Immature natural killer cell (primary cell): ENCODE measurements around the gene ADGRD1. TPM values are rescaled to one million over a fixed set of nuclear protein-coding genes. Genes with fewer than 3 reads are reported as not detected.
"Not testable (repeated sequence)": the region's sequence is repeated elsewhere in the genome, so short reads cannot be mapped to it uniquely, and the experiment has no call there.

Experiments
- DNase-seq, 3 donors: peaks; one replicate each; pipeline ENCODE4 v3.0.0; 2022; ENCODE audit warnings: mixed read lengths in 1 of 3
- H3K27ac Mint-ChIP-seq, 6 donors: one replicate each; pipeline ENCODE4 v1.8.0; 2020; ENCODE audit warnings: mixed read lengths in 6 of 6, mild to moderate bottlenecking in 5 of 6, inconsistent platforms in 4 of 6, moderate library complexity in 3 of 6
- H3K27me3 Mint-ChIP-seq, 3 donors: one replicate each; pipeline ENCODE4 v1.8.0; 2020 to 2021; ENCODE audit warnings: low read depth in 3 of 3, mild to moderate bottlenecking in 3 of 3, mixed read lengths in 3 of 3, moderate library complexity in 3 of 3, inconsistent platforms in 1 of 3
- H3K36me3 Mint-ChIP-seq, 3 donors: one replicate each; pipeline ENCODE4 v1.8.0; 2020; ENCODE audit warnings: mixed read lengths in 3 of 3, inconsistent platforms in 2 of 3, mild to moderate bottlenecking in 2 of 3
- H3K4me1 Mint-ChIP-seq, 2 donors: one replicate each; pipeline ENCODE4 v1.8.0; 2020; ENCODE audit warnings: inconsistent platforms in 2 of 2, mild to moderate bottlenecking in 2 of 2, mixed read lengths in 2 of 2, moderate library complexity in 1 of 2
- H3K4me3 Mint-ChIP-seq, 5 donors: one replicate each; pipeline ENCODE4 v1.8.0; 2020; ENCODE audit warnings: mild to moderate bottlenecking in 5 of 5, mixed read lengths in 5 of 5, inconsistent platforms in 3 of 5, moderate library complexity in 3 of 5
- H3K9me3 Mint-ChIP-seq, 6 donors: one replicate each; pipeline ENCODE4 v1.8.0; 2020; ENCODE audit warnings: mild to moderate bottlenecking in 6 of 6, mixed read lengths in 6 of 6, inconsistent platforms in 4 of 6, moderate library complexity in 3 of 6
- polyA plus RNA-seq, 3 donors: library from polyadenylated mRNA; unstranded; fragments of 300-500 nt; fragmentation: Illumina TruSeq; gene quantifications; one replicate each; pipeline ENCODE4 v1.2.3, GENCODE V29; 2021

Gene ADGRD1
- polyA plus RNA-seq, 3 donors from 2014 or later: not detected

DNA sequence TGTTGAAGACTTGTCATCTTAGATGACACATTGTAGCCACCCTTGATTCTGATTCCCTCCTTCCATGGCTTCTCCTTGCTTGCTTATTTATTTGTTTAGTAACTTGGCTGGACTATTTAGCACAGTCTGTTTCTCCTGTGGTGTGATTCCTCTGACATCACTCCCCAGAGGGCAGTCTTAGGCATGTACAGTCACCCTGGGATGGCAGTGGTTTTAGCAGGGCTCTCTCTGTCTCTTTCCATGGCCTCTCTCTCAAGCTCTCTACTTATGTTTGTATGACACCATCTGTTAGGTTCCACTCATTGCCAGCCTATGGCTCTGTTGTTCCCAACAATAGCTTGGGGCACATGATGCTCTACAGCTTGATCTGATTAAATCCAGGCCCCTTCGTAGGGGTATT, 158.3 kb downstream of the ADGRD1 start:
- Mint-ChIP-seq H3K9me3 (no peaks in the 10 kb centered on the region), H3K36me3 (no peaks in the 10 kb centered on the region), H3K27ac (no peak overlapping the region), H3K4me1 (no peaks in the 10 kb centered on the region), H3K4me3 (no peak overlapping the region), H3K27me3 (peaks cover 0 to 7% (median 4%) of the 10 kb centered on the region in 3 donors)
- no peak for DNase-seq

DNA sequence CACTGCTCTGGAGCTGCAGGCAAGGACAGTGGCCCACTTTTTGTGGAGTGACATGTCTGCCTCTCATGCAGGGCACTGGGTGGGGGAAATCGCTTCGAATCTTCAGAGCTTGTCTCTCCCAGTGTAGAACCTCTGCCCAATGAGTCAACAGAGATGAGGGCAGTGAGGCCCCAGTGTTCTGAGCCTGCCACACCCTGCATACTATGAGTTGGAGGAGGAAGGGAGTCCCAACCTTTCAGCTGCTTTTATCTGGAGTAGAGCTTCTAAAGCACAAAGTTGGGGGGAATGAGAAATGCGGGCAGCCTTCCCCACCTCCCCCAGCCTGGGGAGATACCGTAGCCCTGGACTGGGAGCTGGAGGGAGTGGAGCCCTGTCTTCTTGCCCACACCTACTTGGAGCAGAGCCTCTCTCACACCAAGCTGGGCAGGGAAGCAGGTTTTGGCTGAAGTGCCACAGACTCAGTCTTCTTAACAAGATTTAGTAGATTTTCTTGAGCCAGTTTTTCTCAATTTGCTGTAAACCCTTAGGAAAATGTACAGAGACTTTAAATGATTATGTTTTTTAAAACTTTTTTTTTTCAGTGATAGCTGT, 159.1 kb downstream of the ADGRD1 start:
- H3K27me3 Mint-ChIP-seq: peaks cover 0 to 7% (median 4%) of the 10 kb centered on the region in 3 donors
- no peak overlapping the region for H3K27ac Mint-ChIP-seq
- no peaks in the 10 kb centered on the region for H3K36me3 Mint-ChIP-seq
- H3K4me1 Mint-ChIP-seq: no peaks in the 10 kb centered on the region
- DNase-seq: no peak
- H3K9me3 Mint-ChIP-seq: no peaks in the 10 kb centered on the region
- no peak overlapping the region for H3K4me3 Mint-ChIP-seq

DNA sequence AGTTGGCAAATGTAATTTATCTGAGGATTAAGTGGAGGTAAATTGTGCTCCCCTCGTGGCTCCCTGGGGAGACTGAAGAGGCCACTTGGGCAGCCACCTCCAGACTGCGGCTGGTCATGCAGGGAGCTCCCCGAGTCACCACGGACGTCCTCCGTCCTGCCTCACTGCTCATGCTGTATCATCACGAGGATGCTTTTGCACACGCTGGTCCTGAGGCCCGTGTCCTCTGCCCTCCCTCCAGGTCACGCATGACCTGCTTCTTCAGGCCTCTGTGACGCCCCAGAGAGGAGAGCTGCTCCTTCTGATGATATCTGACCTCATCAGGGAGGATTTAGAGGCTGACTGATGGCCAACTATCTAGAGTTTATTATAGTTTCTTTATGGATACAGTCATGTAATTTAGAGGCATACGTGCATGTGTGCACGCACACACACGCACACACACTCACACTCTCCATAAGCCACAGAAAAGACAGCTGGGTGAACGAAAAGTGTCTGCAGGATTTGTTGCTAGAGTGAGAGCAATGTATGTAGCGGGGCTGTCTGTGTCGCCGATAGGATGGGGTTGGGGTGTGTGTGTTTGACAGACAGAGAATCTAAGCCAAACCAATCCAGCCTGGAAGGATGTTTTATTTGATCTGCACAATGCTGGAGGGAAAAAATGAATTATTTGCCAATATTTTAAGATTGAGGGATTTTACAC, 160.0 kb downstream of the ADGRD1 start:
- no peak overlapping the region for H3K27ac Mint-ChIP-seq

DNA sequence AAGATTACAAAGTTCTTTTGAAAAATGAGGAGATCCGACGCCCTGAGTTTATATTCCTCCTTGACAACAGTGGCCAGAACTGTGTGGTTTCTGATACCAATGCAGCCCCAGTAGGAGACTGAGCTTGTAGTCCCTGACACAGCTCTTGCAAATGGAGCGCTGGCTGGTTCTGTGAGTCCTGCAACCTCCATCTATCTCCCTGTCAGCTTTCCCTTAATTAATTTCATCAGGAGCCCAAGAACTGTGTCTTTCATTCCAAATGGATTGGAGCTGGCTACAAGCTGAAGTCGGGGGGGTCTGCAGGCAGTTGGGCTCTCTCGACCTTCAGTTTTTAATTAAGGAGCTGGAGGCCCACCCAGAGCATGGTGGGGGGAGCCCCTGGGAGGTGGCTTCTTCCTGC, 160.6 kb downstream of the ADGRD1 start:
- H3K9me3 Mint-ChIP-seq: no peaks in the 10 kb centered on the region
- H3K4me1 Mint-ChIP-seq: no peaks in the 10 kb centered on the region
- no peak overlapping the region for H3K27ac Mint-ChIP-seq
- DNase-seq: no peak
- peaks cover 0 to 6% (median 4%) of the 10 kb centered on the region in 3 donors for H3K27me3 Mint-ChIP-seq
- no peak overlapping the region for H3K4me3 Mint-ChIP-seq
- no peaks in the 10 kb centered on the region for H3K36me3 Mint-ChIP-seq

More for the DNA sequence above, 160.0 kb downstream of the ADGRD1 start:
- no peaks in the 10 kb centered on the region for H3K4me1 Mint-ChIP-seq
- no peaks in the 10 kb centered on the region for H3K9me3 Mint-ChIP-seq
- no peak for DNase-seq
- no peaks in the 10 kb centered on the region for H3K36me3 Mint-ChIP-seq
- no peak overlapping the region for H3K4me3 Mint-ChIP-seq
- peaks cover 0 to 6% (median 4%) of the 10 kb centered on the region in 3 donors for H3K27me3 Mint-ChIP-seq

DNA sequence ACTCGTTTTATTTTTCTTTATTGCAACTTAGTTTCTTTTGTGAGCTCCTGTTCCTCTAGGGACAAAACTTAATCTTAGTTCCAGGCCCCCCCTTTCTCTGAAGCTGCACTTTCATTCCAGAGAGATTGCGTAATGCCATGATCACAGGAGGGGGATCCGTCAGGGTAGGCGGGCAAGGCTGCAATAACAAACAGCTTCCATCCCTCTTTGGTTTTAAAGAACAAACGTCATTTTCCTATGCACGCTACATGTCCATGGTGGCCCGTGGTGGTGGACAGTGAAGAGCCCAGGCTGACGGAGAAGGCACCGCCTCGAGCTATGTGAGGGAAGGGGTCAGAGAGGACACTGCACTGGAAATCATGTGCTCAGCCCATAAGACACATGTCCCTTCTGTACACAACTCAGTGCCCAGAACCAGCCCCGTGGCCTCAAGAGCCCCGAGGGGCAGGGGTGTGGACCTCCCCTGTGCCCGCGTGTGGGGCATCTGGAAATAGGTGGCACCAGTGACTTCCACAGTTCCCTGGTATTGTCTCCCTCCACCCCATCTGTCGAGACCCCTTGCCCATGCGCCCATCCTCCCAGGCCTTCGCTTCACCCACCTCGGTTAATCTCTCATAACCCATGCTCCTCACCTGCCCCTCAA, 161.4 kb downstream of the ADGRD1 start:
- H3K27ac Mint-ChIP-seq: no peak overlapping the region
- H3K4me1 Mint-ChIP-seq: no peaks in the 10 kb centered on the region
- peaks cover 0 to 6% (median 4%) of the 10 kb centered on the region in 3 donors for H3K27me3 Mint-ChIP-seq
- no peak overlapping the region for H3K4me3 Mint-ChIP-seq
- H3K36me3 Mint-ChIP-seq: no peaks in the 10 kb centered on the region
- no peaks in the 10 kb centered on the region for H3K9me3 Mint-ChIP-seq
- DNase-seq: no peak

DNA sequence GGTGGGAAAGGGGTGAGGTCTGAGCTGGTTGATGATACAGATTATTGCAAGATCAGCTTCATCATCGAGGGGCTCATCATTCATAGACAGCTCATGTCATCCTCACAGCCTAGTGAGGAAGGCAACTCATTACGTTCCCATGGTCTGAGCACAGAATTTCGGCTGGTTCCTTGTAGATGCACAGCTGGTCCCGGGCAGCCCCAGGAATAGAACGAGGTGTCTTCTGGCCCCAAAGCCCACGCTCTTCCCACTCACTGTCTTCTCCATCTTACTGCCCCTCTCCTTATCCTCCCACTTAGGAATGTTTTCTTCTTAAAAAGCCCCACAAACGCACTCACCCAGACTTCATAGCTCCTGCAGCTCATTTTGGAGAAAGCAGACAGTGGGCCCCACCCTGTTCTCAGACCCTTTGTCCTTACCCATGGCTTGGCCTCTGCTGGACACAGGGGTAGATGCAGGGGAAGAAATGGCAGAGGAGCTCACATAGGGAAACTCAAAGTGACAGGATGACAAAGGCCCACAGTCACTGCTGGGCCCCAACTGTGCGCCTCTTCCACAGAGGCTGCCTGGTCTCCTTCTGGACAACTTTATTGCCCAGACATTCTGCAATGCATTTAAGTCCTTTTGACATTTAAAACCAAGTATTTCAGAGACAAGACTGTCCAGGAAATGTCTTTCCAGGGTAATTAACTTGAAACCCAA, 162.2 kb downstream of the ADGRD1 start:
- Mint-ChIP-seq H3K4me1 (no peaks in the 10 kb centered on the region), H3K36me3 (no peaks in the 10 kb centered on the region), H3K4me3 (no peak overlapping the region), H3K27me3 (peaks cover 0 to 6% (median 4%) of the 10 kb centered on the region in 3 donors), H3K9me3 (no peaks in the 10 kb centered on the region), H3K27ac (no peak overlapping the region)
- no peak for DNase-seq

DNA sequence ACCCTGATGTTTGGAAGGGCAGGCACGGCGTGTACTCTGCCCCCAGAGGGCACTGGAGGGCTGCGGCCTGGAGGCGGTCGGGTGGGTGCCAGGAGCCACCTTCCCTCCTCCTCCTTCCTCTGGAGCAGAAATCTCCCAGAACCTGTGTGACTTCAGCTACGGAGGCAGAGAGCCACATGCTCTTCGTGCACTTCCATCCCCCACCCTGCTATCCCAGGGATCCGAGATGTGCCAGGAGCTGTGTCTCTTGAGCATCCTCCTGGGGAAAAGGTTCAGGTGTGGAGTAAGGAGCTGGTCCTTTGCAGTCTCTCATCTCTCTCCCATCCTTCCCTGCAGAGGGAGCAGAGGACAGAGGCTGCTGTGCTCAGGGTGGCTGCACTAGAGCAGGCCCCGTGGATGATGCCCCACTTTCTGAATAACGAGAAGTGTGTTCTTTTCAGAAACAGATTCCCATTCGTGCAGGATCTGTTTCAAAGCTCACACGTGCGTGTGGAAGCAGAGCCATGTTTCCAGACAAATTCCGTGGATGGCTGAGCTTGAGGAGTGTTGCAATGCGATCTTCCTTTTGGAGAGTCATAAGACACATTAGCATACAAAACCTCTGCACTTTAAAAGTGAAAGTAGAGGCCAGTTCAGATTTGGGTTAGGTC, 162.9 kb downstream of the ADGRD1 start:
- Mint-ChIP-seq H3K27ac (no peak overlapping the region), H3K36me3 (no peaks in the 10 kb centered on the region), H3K27me3 (peaks cover 0 to 6% (median 4%) of the 10 kb centered on the region in 3 donors), H3K4me1 (no peaks in the 10 kb centered on the region), H3K4me3 (no peak overlapping the region), H3K9me3 (no peaks in the 10 kb centered on the region)
- no peak for DNase-seq

DNA sequence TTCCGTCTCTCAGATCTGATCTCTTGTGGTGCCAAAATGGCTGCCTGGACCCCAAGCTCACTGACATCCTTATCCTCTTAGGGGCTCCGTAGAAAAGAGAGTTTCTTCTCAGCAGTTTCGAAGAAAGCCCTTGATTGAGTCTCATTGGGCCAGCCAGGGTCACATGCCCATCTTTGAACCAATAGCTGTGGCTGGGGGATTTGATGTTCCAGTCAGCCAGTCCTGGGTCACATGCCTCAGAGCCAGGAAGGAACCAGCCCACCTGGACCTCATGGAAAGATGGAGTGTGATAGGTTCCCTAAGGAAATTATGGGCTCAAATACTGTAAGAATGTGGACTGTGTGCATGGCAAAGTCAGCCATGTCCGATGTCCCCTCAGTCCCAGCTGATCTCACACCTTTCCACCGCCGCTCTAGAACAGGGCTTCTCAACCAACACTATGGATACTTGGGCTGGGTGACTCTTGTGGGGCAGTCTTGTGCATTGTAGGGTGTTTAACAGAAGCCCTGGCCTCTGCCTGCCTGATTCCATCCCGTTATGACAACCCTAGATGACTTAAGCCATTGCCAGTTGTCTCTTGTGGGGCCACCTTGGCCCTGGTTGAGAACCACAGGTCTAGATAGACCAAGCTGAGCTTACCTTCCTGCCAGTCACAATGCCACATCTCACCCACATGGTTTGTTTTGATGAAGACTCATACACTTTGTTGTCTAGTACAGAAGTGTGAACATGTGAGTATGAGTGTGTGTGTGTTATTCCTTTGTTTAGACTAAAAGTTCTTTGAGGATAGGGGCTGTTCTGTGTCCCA, 163.9 kb downstream of the ADGRD1 start:
- Mint-ChIP-seq H3K27me3 (peaks cover 0 to 4% (median 2%) of the 10 kb centered on the region in 3 donors), H3K36me3 (no peaks in the 10 kb centered on the region), H3K4me3 (no peak overlapping the region), H3K27ac (no peak overlapping the region), H3K9me3 (no peaks in the 10 kb centered on the region), H3K4me1 (no peaks in the 10 kb centered on the region)
- DNase-seq: no peak

DNA sequence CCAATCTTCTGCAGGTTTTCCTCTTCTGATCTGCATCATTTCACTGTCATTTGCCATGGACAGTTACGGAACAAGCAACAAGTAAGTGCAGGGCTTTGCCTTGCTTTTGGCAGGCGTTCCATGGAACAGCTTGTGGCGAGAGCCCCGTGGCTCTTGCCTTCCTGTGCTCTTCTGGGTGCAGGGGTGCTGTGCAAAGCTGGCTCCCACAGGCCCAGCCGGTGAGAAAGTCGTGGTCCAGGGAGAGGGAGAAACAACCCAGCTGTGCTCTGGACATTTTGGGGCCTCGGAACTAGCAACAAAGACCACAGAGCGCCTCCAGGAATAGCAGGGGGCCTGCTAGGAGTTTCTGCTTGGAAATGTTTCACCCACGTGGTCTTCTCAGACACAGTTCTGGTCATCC, 164.7 kb downstream of the ADGRD1 start:
- Mint-ChIP-seq H3K4me1 (no peaks in the 10 kb centered on the region), H3K9me3 (no peaks in the 10 kb centered on the region), H3K36me3 (no peaks in the 10 kb centered on the region), H3K4me3 (no peak overlapping the region), H3K27ac (no peak overlapping the region), H3K27me3 (peaks cover 0 to 4% (median 2%) of the 10 kb centered on the region in 3 donors)
- DNase-seq: no peak

DNA sequence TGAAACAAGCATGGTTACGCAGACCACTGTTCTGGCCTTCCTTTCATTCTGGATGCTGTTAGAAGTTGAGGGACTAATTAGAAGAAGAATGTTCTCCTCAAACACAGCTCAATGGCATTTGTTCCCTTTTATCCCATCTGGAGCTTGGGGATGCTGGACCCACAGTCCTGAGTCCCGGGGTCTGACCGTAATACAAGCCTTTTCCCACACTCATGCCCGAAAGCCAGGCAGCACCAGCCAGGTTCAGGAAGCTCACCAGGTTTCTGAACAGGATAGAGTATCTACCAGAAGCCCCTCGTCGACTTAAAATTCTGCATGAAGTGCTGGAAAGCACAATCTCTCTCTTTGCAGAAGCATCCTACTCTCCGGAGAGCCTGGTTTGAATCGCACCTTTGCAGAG, 165.6 kb downstream of the ADGRD1 start:
- H3K36me3 Mint-ChIP-seq, DNase-seq, H3K27me3 Mint-ChIP-seq, H3K27ac Mint-ChIP-seq, H3K4me3 Mint-ChIP-seq, H3K9me3 Mint-ChIP-seq, H3K4me1 Mint-ChIP-seq: not testable (repeated sequence)

DNA sequence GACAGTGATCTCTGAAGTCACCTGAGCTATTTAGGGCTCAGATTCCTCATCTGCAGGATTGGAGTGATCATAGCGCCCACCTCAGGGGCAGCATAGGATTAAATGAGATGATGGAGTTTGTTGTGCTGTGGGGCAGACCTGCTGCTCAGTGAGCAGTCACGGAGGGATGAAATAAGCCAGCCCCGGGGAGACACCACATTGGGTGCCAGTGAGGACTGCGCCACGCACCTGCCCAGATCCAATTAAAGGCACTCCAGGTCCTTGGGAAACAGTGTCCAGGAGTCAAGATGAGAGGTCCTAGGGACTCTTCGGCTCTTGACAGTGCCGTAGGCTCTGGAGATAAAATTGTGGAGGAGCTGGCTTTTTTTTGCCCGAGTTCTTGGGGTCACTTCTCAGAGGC, 166.2 kb downstream of the ADGRD1 start:
- Mint-ChIP-seq H3K27ac (no peak overlapping the region), H3K4me1 (no peaks in the 10 kb centered on the region), H3K4me3 (no peak overlapping the region), H3K36me3 (no peaks in the 10 kb centered on the region), H3K27me3 (peaks cover 0 to 4% (median 0%) of the 10 kb centered on the region in 3 donors), H3K9me3 (no peaks in the 10 kb centered on the region)
- DNase-seq: no peak

DNA sequence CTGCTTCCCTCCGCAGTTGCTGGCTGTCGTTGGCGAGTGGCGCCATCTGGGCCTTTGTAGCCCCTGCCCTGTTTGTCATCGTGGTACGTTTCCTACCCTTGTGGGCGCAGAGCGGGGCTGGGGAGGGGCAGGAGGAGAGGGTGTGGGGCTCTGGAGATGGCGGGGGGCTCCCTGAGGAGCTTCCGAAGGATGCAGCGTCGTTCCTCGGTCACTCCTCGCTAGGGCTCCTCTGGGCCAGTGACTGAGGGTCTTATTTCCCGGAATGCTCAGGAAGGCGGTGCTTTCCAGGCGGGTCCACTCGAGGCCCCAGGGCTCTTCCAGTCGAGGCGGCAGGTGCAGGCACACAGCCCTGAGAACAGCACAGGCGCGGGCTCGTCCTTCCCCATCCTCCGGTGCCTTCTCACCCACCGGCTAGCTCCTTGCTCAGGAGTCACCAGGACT, 167.1 kb downstream of the ADGRD1 start:
- no peaks in the 10 kb centered on the region for H3K36me3 Mint-ChIP-seq
- H3K9me3 Mint-ChIP-seq: no peaks in the 10 kb centered on the region
- no peak overlapping the region for H3K4me3 Mint-ChIP-seq
- DNase-seq: no peak
- H3K4me1 Mint-ChIP-seq: no peaks in the 10 kb centered on the region
- H3K27ac Mint-ChIP-seq: no peak overlapping the region
- peaks cover 0 to under 1% (median 0%) of the 10 kb centered on the region in 3 donors for H3K27me3 Mint-ChIP-seq
